ENCODE data around the gene KLHL12.
"Not testable (repeated sequence)": the region's sequence is repeated elsewhere in the genome, so short reads cannot be mapped to it uniquely, and the experiment has no call there.

The KLHL12 gene

GRCh38 chr1:202952099-202952498 is 25.1 kb upstream of the KLHL12 start:
- H3K27ac ChIP-seq (ENCODE audit: insufficient read depth, low read length, poor library complexity, severe bottlenecking), result no peak overlapping the region
- DNase-seq, result no peak
- H3K36me3 ChIP-seq (ENCODE audit: control insufficient read depth, insufficient read depth, low read length), result peaks cover 28% of the 10 kb centered on the region
- no peaks in the 10 kb centered on the region for H3K27me3 ChIP-seq (replicated peaks; ENCODE audit: control insufficient read depth, insufficient read depth, low read length, poor library complexity, severe bottlenecking)
- no peaks in the 10 kb centered on the region for H3K9me3 ChIP-seq (ENCODE audit: control insufficient read depth, low read length)
- H3K4me3 ChIP-seq (ENCODE audit: insufficient read depth, low read depth, low read length, poor library complexity, severe bottlenecking), result no peak overlapping the region
- H3K4me1 ChIP-seq (ENCODE audit: control insufficient read depth, insufficient read depth, low read length, poor library complexity, severe bottlenecking), result no peaks in the 10 kb centered on the region

GRCh38 chr1:202951437-202951836 is 24.4 kb upstream of the KLHL12 start:
- Histone ChIP-seq H3K4me3 (ENCODE audit: insufficient read depth, low read depth, low read length, poor library complexity, severe bottlenecking) (no peak overlapping the region), H3K9me3 (ENCODE audit: control insufficient read depth, low read length) (no peaks in the 10 kb centered on the region), H3K4me1 (ENCODE audit: control insufficient read depth, insufficient read depth, low read length, poor library complexity, severe bottlenecking) (no peaks in the 10 kb centered on the region), H3K36me3 (ENCODE audit: control insufficient read depth, insufficient read depth, low read length) (peaks cover 30% of the 10 kb centered on the region), H3K27me3 (replicated peaks; ENCODE audit: control insufficient read depth, insufficient read depth, low read length, poor library complexity, severe bottlenecking) (no peaks in the 10 kb centered on the region), H3K27ac (ENCODE audit: insufficient read depth, low read length, poor library complexity, severe bottlenecking) (no peak overlapping the region)
- no peak for DNase-seq

GRCh38 chr1:202945483-202945882 is 18.4 kb upstream of the KLHL12 start:
- Histone ChIP-seq H3K27ac (ENCODE audit: insufficient read depth, low read length, poor library complexity, severe bottlenecking) (no peak overlapping the region), H3K36me3 (ENCODE audit: control insufficient read depth, insufficient read depth, low read length) (peaks cover 79% of the 10 kb centered on the region)

GRCh38 chr1:202944438-202944921 is 17.4 kb upstream of the KLHL12 start:
- peaks cover 69% of the 10 kb centered on the region for H3K36me3 ChIP-seq (ENCODE audit: control insufficient read depth, insufficient read depth, low read length)
- H3K4me1 ChIP-seq (ENCODE audit: control insufficient read depth, insufficient read depth, low read length, poor library complexity, severe bottlenecking), result no peaks in the 10 kb centered on the region
- H3K4me3 ChIP-seq (ENCODE audit: insufficient read depth, low read depth, low read length, poor library complexity, severe bottlenecking), result no peak overlapping the region
- no peaks in the 10 kb centered on the region for H3K9me3 ChIP-seq (ENCODE audit: control insufficient read depth, low read length)
- no peaks in the 10 kb centered on the region for H3K27me3 ChIP-seq (replicated peaks; ENCODE audit: control insufficient read depth, insufficient read depth, low read length, poor library complexity, severe bottlenecking)
- no peak overlapping the region for H3K27ac ChIP-seq (ENCODE audit: insufficient read depth, low read length, poor library complexity, severe bottlenecking)
- DNase-seq, result no peak

More at GRCh38 chr1:202945483-202945882, 18.4 kb upstream of the KLHL12 start:
- Histone ChIP-seq H3K27me3 (replicated peaks; ENCODE audit: control insufficient read depth, insufficient read depth, low read length, poor library complexity, severe bottlenecking) (no peaks in the 10 kb centered on the region), H3K4me1 (ENCODE audit: control insufficient read depth, insufficient read depth, low read length, poor library complexity, severe bottlenecking) (no peaks in the 10 kb centered on the region), H3K4me3 (ENCODE audit: insufficient read depth, low read depth, low read length, poor library complexity, severe bottlenecking) (no peak overlapping the region), H3K9me3 (ENCODE audit: control insufficient read depth, low read length) (no peaks in the 10 kb centered on the region)
- DNase-seq, result no peak

- DNase-seq, result no peak
- H3K27me3 ChIP-seq (replicated peaks; ENCODE audit: control insufficient read depth, insufficient read depth, low read length, poor library complexity, severe bottlenecking), result no peaks in the 10 kb centered on the region
- no peak overlapping the region for H3K27ac ChIP-seq (ENCODE audit: insufficient read depth, low read length, poor library complexity, severe bottlenecking)
- H3K4me1 ChIP-seq (ENCODE audit: control insufficient read depth, insufficient read depth, low read length, poor library complexity, severe bottlenecking), result no peaks in the 10 kb centered on the region
- H3K9me3 ChIP-seq (ENCODE audit: control insufficient read depth, low read length), result no peaks in the 10 kb centered on the region
- H3K4me3 ChIP-seq (ENCODE audit: insufficient read depth, low read depth, low read length, poor library complexity, severe bottlenecking), result no peak overlapping the region
- peaks cover 55% of the 10 kb centered on the region for H3K36me3 ChIP-seq (ENCODE audit: control insufficient read depth, insufficient read depth, low read length)
Measured at GRCh38 chr1:202942426-202942825, 15.4 kb upstream of the KLHL12 start.

- no peaks in the 10 kb centered on the region for H3K4me1 ChIP-seq (ENCODE audit: control insufficient read depth, insufficient read depth, low read length, poor library complexity, severe bottlenecking)
- no peaks in the 10 kb centered on the region for H3K27me3 ChIP-seq (replicated peaks; ENCODE audit: control insufficient read depth, insufficient read depth, low read length, poor library complexity, severe bottlenecking)
- H3K4me3 ChIP-seq (ENCODE audit: insufficient read depth, low read depth, low read length, poor library complexity, severe bottlenecking), result no peak overlapping the region
- no peaks in the 10 kb centered on the region for H3K9me3 ChIP-seq (ENCODE audit: control insufficient read depth, low read length)
- H3K36me3 ChIP-seq (ENCODE audit: control insufficient read depth, insufficient read depth, low read length), result peaks cover 53% of the 10 kb centered on the region
- H3K27ac ChIP-seq (ENCODE audit: insufficient read depth, low read length, poor library complexity, severe bottlenecking), result no peak overlapping the region
- no peak for DNase-seq
Measured at GRCh38 chr1:202941372-202941771, 14.3 kb upstream of the KLHL12 start.

GRCh38 chr1:202940561-202940960 is 13.5 kb upstream of the KLHL12 start:
- H3K4me3 ChIP-seq (ENCODE audit: insufficient read depth, low read depth, low read length, poor library complexity, severe bottlenecking), result no peak overlapping the region
- no peaks in the 10 kb centered on the region for H3K9me3 ChIP-seq (ENCODE audit: control insufficient read depth, low read length)
- peaks cover 44% of the 10 kb centered on the region for H3K36me3 ChIP-seq (ENCODE audit: control insufficient read depth, insufficient read depth, low read length)
- no peak overlapping the region for H3K27ac ChIP-seq (ENCODE audit: insufficient read depth, low read length, poor library complexity, severe bottlenecking)
- no peaks in the 10 kb centered on the region for H3K4me1 ChIP-seq (ENCODE audit: control insufficient read depth, insufficient read depth, low read length, poor library complexity, severe bottlenecking)
- no peak for DNase-seq
- no peaks in the 10 kb centered on the region for H3K27me3 ChIP-seq (replicated peaks; ENCODE audit: control insufficient read depth, insufficient read depth, low read length, poor library complexity, severe bottlenecking)

- no peak overlapping the region for H3K27ac ChIP-seq (ENCODE audit: insufficient read depth, low read length, poor library complexity, severe bottlenecking)
- H3K36me3 ChIP-seq (ENCODE audit: control insufficient read depth, insufficient read depth, low read length), result peaks cover 23% of the 10 kb centered on the region
- H3K27me3 ChIP-seq (replicated peaks; ENCODE audit: control insufficient read depth, insufficient read depth, low read length, poor library complexity, severe bottlenecking), result no peaks in the 10 kb centered on the region
- H3K4me3 ChIP-seq (ENCODE audit: insufficient read depth, low read depth, low read length, poor library complexity, severe bottlenecking), result no peak overlapping the region
- no peaks in the 10 kb centered on the region for H3K4me1 ChIP-seq (ENCODE audit: control insufficient read depth, insufficient read depth, low read length, poor library complexity, severe bottlenecking)
- no peak for DNase-seq
- H3K9me3 ChIP-seq (ENCODE audit: control insufficient read depth, low read length), result no peaks in the 10 kb centered on the region
Measured at GRCh38 chr1:202938287-202938925, 11.4 kb upstream of the KLHL12 start.

- not testable (repeated sequence) for H3K36me3 ChIP-seq (ENCODE audit: control insufficient read depth, insufficient read depth, low read length); DNase-seq; H3K27me3 ChIP-seq (replicated peaks; ENCODE audit: control insufficient read depth, insufficient read depth, low read length, poor library complexity, severe bottlenecking); H3K27ac ChIP-seq (ENCODE audit: insufficient read depth, low read length, poor library complexity, severe bottlenecking); H3K4me3 ChIP-seq (ENCODE audit: insufficient read depth, low read depth, low read length, poor library complexity, severe bottlenecking); H3K4me1 ChIP-seq (ENCODE audit: control insufficient read depth, insufficient read depth, low read length, poor library complexity, severe bottlenecking); H3K9me3 ChIP-seq (ENCODE audit: control insufficient read depth, low read length)
Measured at GRCh38 chr1:202936409-202936808, 9.4 kb upstream of the KLHL12 start.

- Histone ChIP-seq H3K36me3 (ENCODE audit: control insufficient read depth, insufficient read depth, low read length) (peaks cover under 1% of the 10 kb centered on the region), H3K4me1 (ENCODE audit: control insufficient read depth, insufficient read depth, low read length, poor library complexity, severe bottlenecking) (no peaks in the 10 kb centered on the region), H3K27ac (ENCODE audit: insufficient read depth, low read length, poor library complexity, severe bottlenecking) (no peak overlapping the region), H3K4me3 (ENCODE audit: insufficient read depth, low read depth, low read length, poor library complexity, severe bottlenecking) (no peak overlapping the region), H3K27me3 (replicated peaks; ENCODE audit: control insufficient read depth, insufficient read depth, low read length, poor library complexity, severe bottlenecking) (no peaks in the 10 kb centered on the region), H3K9me3 (ENCODE audit: control insufficient read depth, low read length) (no peaks in the 10 kb centered on the region)
- DNase-seq, result no peak
Measured at GRCh38 chr1:202935844-202936243, 8.8 kb upstream of the KLHL12 start.
